Ishikawa (cell line): ENCODE results near the gene FIZ1.

Source experiments
- CEBPB ChIP-seq: IDR thresholded peaks from 2 replicates; pipeline ENCODE4 v1.6.1; 2012
- EGR1 ChIP-seq: IDR thresholded peaks from 2 replicates; pipeline ENCODE4 v1.6.1; 2012
- EP300 ChIP-seq: IDR thresholded peaks from 2 replicates; pipeline ENCODE4 v1.6.1; 2012; ENCODE audit warnings: borderline replicate concordance
- MAX ChIP-seq: IDR thresholded peaks from 2 replicates; pipeline ENCODE4 v1.6.1; 2012
- TF ChIP-seq, protein P1 (sequence below): IDR thresholded peaks from 2 replicates; pipeline ENCODE4 v1.6.1; 2012; ENCODE audit warnings: low read depth, mild to moderate bottlenecking

DNA sequence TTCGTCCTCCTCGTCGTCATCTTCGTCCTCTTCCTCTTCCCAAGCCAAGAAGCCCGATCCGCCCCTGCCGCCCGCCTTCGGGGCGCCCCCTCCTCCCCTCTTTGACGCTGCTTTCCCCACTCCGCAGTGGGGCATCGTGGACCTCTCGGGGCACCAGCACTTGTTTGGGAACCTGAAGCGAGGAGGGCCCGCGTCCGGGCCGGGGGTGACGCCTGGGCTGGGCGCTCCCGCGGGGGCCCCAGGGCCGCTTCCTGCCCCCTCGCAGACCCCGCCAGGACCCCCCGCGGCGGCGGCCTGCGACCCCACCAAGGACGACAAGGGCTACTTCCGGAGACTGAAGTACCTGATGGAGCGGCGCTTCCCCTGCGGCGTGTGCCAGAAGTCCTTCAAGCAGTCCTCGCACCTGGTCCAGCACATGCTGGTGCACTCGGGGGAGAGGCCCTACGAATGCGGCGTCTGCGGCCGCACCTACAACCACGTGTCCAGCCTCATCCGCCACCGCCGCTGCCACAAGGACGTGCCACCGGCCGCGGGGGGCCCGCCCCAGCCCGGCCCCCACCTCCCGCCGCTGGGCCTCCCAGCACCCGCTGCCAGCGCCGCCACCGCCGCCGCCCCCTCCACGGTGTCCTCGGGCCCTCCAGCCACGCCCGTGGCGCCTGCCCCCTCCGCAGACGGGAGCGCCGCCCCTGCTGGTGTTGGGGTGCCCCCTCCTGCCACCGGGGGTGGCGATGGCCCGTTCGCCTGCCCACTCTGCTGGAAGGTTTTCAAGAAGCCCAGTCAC lies 14.8 kb upstream of the FIZ1 start:
- TF ChIP-seq, protein P1, sequence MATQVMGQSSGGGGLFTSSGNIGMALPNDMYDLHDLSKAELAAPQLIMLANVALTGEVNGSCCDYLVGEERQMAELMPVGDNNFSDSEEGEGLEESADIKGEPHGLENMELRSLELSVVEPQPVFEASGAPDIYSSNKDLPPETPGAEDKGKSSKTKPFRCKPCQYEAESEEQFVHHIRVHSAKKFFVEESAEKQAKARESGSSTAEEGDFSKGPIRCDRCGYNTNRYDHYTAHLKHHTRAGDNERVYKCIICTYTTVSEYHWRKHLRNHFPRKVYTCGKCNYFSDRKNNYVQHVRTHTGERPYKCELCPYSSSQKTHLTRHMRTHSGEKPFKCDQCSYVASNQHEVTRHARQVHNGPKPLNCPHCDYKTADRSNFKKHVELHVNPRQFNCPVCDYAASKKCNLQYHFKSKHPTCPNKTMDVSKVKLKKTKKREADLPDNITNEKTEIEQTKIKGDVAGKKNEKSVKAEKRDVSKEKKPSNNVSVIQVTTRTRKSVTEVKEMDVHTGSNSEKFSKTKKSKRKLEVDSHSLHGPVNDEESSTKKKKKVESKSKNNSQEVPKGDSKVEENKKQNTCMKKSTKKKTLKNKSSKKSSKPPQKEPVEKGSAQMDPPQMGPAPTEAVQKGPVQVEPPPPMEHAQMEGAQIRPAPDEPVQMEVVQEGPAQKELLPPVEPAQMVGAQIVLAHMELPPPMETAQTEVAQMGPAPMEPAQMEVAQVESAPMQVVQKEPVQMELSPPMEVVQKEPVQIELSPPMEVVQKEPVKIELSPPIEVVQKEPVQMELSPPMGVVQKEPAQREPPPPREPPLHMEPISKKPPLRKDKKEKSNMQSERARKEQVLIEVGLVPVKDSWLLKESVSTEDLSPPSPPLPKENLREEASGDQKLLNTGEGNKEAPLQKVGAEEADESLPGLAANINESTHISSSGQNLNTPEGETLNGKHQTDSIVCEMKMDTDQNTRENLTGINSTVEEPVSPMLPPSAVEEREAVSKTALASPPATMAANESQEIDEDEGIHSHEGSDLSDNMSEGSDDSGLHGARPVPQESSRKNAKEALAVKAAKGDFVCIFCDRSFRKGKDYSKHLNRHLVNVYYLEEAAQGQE: no peak
- no peak for TF ChIP-seq EP300
- no peak for TF ChIP-seq CEBPB
- no peak for TF ChIP-seq MAX
- TF ChIP-seq EGR1: no peak
